HG03159 (cell line): ENCODE results near the gene HLA-DMA.
A peak's percentile ranks its signal among the peaks of the same experiment; 100 is the strongest.

Experiments
- ATAC-seq: cut with Tn5 transposase; IDR thresholded peaks from one replicate; pipeline ENCODE4 v1.9.1; 2021; ENCODE audit warnings: mild to moderate bottlenecking, moderate library complexity; ENCODE audit not compliant: unreplicated experiment

Gene HLA-DMA

DNA sequence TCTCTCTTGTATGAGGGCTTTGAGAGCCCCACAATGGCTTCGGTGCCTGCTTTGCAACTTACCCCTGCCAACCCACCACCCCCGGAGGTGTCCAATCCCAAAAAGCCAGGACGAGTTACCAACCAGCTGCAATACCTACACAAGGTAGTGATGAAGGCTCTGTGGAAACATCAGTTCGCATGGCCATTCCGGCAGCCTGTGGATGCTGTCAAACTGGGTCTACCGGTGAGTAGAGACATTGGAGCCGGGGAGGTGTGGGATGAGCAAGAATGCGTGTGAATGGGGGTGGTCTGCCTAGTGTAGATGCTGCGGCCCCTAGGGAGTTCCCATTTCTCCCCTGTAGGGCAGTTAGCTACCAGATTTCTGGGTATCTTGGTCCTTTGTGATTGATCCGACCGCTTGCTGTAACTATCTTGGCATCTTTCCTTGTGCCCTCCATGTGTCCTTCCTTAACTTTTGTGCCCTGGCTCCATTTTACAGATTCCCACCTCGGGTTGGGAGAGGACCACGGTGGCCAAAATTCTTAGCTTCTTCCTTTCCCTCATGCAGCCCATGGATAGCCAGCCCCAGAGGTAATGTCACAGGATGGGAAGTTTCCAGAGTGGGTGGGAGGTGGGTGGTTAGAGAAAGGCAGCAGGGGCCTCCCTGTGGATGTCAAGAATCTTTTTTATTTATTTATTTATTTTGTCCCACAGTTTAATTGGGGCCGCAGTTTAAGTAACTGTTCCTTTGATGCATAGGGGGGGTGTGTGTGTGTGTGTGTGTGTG is 21.8 kb upstream of the HLA-DMA start:
- no peak for ATAC-seq

DNA sequence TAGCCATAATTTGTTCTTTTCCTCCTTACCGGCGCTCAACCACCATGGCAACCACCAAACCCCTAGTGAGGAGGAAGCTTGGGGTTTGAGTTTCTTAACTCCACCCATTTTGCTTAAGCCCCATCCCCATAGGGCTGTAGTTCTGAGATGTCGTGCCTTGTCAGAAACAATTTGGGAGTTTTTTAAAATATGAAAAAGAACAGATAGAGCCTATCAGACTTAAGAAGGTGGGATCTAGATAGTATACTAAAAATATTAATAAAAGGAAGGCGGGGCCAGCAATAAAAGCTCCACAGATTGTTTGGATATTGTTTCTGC is 21.1 kb upstream of the HLA-DMA start:
- no peak for ATAC-seq

DNA sequence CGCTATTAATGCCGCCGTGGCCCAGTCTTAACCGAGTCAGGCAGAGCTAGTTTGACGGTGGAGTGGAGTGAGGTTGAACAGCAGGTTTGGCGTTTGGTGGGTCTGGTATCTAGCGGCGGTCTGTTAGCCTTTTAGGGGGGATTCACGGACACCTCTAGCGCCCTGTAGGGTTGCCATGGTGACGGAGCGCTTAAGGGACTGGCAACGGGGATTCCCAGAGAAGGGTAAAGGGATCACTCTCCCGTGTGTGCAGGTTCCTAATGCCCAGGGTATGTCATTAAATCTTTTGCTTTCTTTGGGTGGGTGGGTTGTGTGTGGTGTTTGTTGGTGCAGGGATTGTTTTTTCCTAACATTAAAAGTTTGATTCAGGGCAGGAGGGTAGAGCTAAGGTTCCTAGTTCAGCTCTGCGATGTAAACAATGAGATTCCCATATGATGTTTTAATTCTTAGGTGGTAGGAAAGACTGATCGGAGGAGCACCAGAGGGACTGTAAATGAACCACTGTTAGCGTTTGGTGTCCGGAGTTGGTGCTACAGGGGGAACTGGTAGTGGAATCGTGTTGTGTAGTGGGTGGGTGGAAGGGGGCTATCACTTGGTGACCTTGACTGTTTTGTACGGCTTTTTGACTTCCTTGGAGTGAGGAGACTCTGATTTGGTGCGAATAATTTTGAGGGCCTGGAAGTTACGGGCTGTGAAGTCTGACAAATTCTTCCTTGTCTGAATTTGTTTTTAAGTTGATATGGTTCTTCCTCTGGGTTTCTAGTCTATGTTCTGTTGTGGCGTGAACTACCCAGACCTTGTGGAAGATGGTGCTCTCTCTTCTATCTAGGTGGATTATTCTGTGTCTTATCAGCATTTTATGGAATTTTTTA is 20.5 kb upstream of the HLA-DMA start:
- no peak for ATAC-seq

DNA sequence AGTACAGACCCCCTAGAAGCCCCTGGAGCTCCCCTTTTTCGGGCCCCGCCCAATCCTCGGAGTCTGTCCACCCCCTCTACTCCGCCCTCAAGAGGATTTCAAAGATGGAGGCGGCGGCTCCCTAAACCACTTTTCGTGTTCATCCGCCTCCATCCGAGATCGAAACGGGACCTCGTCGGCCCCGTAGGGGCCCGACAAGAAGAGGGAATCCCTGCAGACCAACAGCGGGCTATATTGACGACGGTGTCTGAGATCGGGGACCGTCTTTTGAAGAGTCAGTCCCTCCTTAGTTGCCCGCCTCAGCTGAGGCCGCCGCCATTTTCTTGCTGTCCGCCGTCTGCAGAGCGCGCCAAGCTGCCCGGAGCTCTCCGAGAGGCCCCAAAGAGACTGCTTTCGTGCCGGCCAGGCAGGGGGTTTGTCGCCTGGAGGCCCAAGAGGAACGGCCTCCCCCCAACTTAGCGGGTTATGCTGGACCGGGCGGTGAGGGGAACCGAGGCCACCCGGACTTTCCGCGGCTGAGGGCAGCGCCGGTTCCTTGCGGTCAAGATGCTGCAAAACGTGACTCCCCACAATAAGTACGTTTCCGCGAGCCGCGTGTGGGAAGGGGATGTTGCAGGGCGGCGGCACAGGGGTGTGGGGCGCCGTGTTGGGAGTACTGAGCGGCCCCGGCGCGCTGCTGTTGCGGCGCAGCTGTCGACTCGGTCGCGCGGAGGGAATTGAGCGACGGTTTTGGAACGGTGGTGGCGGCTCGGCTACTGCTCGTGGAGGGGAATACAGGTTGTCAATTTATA is 19.7 kb upstream of the HLA-DMA start:
- ATAC-seq, result no peak

DNA sequence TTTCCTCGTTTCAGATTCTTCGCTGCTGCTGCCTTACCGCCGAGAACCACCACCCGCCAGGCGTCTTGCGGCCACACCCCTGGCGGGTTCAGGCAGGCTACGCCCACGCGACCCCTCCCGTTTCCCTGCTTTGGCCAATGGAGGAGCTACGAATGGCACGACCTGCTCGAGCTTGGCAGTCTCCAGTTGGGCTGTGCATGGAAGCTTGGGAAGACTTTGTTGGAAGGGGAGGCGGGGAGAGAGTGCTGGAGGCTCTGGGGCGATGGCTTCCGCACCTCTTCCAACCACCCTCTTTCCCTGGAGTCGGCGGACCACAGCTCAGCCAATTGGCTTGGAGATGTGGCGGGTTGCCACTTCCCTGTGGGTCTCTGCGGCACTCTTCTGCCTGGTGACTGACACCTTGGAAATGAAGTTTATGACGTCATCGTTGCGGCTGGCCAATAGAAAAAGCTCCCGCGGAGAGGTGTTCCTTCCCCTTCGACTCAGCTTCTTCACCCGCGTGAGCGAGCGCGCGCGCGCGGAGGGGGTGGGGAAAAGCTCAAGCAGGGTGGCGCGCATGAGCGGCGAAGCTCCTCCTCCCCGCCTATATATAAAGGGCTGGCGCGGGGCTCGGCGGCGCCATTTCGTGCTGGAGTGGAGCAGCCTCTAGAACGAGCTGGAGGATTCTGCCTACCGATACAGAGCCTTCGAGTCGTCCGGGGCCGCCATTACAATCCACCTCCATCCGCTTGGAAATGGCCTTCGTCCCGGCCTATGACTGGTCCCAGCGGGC is 18.9 kb upstream of the HLA-DMA start:
- ATAC-seq, result peak; percentile 46

DNA sequence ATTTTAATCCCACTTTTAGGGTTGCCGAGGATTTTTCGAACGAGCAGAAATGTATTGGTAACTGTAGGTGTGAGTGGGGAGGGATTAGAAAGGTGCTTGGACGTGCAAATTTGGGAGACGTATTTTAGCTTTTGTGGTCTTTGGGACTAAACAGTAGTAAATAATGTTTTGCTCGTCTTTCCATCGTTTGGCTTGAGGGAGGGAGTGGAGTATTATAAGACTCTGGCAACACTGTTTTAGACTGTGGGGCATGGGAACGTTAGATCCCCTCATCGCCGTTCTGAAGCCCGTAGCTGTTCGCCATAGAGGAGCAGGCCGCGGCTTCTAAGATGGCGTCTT is 18.3 kb upstream of the HLA-DMA start:
- no peak for ATAC-seq

DNA sequence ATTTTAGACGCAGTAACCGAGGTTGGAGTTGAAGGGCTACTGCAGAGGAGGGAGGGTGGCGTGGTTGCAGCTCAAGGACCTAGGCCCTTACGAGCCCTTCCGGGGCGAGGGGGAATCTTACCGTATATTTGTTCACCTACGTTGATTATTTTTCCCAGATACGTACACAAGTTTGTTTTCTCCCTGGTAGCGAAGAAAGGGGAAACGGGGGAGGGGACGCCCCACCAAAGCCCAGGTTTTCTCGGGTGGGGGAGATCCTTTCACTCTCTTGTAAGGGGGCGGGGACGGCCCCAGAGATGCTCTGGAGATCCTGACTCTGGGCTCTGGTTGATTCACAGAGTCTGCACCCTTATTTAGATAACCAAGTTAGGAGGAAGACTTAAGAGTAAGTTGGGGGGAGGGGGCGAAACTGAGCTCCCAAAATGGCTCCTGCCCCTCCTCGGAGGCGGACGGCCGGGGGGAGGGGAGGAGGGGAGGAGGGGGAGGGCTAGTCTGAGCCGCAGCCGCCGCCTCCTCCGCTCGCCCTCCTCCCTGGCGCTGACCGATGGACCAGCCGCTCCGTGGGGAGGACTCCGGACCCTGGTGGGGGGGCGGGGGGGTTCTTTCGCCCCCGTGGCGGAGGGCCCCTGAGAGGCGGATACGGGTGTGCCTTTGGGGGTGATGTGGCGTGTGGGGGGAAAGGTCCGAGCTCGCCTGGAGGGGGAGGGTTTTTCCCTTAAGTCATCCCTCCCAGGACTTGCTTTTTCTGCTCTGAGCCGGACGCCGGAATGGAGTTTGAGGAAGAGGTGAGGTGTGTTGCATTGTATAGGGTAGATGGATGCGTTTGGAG is 17.7 kb upstream of the HLA-DMA start:
- no peak for ATAC-seq

DNA sequence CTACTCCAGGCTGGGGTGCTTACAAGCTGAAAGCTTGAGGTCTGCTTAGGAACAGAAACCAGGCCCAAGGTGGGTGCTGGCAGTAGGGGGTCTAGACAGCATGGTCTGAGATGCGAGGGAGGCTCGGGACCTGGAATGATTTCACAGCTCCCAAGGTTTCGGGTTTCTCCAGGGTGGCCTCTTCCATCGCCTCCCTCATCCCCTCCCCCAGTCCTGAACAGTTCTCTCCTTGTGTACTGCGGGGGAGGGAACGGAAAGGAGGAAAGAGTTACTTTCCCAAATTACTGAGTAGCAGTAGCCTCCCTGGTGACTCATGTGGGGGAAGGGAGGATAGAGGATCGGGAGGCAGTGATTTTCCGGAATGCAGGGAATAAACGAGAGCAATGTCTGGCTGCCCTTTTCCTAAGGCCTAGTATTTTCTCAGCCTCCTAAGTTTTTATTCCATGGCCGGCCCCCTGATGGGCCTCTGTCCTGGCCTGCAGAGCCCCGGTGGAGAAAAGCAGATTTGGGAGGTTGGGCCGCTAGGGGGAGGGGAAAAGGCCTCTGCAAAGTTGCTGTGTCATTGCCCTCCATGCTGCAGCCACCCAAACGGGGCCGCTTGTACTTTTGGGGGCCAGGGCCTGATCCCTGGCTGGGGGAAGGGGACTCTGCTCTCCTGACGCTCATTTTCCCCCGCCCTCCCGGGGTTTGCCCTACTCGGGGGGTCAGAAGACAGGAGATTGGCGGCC is 17.0 kb upstream of the HLA-DMA start:
- ATAC-seq, result no peak

DNA sequence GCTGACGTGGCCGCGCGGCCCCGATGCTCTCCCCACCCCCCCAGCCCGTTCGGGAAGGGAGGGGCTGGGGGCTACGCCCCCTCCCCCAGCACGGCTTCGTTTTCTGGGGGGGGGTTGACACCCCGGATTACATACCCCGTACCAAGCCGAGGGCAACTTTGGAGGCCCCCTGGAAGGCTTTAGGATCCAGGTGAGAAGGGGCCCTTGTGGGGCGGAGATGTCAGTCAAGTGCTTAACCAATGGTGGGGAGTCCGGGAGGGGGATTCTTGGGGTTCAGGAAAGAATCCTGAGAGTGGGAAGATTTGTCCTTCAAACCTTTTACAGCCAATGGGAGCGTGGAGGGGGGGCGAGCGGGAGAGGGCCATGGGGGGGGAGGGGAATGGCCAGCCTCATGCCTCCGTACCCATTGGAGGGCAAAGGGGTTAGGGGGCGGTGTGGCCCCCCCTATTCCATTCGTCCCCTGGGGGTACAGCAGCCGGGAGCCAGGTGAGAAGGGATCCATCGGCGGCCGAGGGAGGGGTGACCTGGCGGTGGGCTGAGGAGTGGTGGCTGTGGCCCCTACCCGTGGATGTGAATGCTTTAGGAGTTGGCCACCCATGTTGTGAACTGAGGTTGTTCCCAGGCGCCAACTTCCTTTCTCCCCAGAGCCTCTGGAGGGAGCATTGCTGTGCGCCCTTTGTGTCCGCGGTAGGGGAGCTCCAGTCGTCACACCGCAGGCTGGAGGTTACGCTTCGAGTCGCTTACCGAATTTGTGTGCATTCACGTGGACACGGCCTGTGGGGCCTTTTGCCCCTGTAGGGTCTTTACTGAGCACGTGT is 16.2 kb upstream of the HLA-DMA start:
- no peak for ATAC-seq

DNA sequence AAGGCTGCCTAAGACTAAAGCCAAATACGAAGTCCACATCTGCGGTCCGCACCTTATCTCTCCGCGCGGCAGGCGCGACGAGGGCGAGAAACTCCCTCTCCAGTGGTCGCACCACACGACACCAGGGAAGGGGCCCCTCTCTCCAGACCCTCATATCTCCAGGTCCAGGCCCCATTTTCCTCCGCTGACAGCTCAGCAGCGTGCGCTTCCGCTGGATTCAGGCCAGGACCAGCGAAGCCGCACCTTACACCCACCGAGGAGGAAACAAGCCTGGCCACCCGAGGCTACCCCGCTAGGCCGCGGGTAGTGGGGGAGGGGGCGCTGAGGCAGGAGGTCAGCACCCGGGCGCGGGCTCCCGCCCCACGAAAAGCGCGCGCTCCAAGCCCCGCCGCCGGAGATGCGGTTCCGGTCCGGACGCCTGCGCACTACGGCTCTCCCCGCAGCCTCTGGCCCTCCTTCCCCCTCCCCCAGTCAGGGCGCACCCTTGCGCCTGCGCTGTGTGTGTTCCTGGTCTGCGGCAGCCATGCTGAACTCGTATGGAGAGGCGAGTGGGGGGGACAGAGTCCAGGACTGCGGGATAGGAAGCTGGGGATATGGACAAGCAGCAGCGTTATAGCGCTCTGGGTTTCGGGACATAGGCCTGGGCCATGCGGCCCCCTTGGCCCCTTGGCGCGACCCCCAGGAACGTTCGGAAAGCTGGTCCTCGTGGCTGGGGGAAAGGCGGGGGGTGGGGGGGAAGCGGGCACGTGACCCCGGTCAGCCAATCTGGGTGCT is 15.4 kb upstream of the HLA-DMA start, which contains the start of gene BRD2:
Gene BRD2, plus strand, starts transcription at position 502 of the 774 bp plus-strand sequence. CDS start 4,305 bp downstream, outside the sequence.
- ATAC-seq, result peak; percentile 30

DNA sequence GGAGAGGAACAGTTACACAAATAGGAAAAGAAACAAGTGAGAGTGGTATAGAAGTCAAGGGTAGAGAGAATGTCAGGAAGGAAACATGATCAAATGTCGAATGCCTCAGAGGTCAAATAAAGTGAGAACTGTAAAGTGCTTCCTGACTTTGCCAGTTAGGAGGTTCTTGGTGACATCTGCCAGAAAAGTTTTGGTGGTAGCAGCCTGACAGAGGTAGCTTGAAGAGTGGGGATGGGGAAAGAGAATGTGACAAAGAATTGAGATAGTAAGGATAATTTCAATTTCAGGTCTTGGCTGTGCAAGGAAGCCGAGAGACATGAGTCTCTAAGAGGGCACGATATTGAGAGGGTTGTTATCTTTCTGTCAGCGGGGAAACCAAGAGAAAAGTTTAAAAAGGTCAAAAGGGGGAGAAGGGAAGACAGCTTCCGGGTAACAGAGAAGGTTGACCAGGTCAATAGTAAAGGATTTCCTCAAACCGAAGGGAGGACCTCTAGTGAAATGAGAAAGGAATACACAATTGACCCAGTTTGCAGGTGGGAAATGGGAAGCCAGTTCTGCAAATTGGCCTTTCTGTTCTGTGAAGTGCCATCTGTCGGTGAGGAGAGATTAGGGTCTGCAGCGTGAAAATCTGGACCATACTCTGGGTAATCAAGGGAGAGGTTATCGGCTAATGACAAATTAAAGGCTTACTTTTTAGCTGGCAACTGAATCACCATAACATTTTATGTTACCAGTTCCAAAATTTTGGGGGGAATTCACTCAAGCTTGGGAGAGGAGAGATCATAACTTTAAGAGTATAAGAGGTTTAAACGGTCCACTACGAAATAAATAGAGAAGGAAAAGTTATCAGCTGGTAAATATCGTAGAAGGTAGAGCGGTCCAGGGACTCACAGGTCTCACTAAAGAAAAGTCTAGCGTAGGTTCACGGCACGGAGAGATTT is 14.5 kb upstream of the HLA-DMA start:
- ATAC-seq, result no peak

DNA sequence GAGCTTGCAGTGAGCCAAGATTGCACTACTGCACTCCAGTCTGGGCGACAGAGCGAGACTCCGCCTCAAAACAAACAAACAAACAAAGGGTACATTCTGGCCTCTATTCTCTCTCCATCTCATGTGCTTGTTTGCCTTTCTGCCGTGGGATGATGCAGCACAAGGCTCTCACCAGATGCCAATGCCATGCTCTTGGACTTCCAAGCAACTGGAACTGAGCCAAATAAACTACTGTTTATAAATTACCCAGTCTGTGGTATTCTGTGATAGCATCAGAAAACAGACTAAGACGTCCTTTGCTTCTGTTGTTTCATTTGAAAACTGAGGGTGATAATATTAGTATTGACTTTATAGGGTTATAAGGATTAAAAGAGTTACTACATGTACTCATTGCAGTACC is 11.9 kb upstream of the HLA-DMA start:
- no peak for ATAC-seq

DNA sequence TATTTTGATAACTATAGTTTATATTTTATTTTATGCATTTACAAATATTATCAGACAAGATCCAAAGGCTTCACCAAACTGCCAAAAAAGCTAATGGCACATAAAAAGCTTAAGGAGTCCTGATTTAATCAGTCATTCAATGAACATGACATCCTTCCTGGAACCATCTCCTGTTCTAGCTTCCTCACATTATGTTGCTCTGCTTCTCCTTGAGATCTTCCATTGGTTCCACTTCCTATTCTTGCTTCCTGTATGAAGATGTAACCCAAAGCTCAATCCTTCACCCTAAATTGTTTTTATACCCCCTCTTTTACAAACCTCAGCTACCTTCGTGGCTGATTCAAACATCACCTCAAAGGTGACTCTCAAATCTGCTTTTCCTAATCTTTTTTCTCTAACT is 11.0 kb upstream of the HLA-DMA start:
- ATAC-seq, result no peak

DNA sequence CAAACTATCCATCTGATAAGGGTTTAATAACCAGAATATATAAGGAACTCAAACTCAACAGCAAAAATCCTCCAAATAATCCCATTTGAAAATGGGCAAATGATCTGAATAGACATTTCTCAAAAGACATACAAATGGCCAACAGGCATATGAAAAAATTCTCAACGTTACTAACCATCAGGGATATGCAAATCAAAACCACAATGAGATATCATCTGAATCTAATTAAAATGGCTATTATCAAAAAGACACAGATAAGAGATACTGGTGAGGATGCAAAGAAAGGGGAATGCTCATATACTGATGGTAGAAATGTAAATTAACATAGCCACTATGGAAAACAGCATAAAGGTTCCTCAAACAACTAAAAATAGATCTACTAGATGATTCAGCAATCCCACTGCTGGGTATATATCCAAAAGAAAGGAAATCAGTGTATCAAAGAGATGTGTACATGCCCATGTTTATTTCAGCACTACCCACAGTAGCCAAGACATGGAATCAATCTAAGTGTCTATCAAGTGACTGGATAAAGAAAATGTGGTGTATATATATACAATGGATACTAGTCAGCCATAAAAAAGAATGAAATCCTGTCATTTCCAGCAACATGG is 9.4 kb upstream of the HLA-DMA start:
- ATAC-seq, result no peak

DNA sequence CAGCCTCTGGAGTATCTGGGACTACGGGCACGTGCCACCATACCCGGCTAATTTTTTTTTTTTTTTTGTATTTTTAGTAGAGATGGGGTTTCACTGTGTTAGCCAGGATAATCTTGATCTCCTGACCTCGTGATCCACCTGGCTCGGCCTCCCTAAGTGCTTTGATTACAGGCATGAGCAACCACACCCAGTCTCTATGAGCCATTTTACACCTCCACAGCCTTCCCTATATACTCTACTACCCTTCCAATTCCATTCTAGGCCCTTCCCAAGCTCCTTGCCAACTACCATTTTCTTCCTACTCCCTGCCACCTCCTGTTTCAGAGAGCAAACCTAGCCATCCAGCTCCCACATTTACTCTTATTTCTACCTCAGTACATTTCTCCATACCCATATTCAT is 7.7 kb upstream of the HLA-DMA start:
- ATAC-seq, result no peak

DNA sequence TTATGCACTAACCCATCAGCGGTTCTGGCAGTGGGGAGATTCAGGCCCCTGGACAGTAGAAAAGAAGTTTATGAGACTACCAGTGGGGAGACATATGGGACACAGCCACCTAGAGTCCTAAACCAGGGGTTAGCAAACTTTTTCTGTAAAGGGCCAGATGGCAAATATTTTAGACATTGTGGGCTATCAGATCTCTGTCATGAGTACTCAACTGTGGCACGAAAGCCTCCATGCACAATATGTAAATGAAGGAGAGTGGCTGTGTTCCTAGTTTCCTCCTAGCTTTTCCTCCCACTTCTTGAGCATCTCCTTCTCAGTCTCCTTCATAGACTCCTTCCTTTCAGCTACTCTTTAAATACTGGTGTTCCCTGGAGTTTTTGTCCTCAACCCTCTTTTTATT is 3.3 kb upstream of the HLA-DMA start:
- ATAC-seq, result no peak
